Naive thymus-derived CD4-positive, alpha-beta T cell (primary cell): ENCODE measurements around the gene ARRDC5. TPM values are rescaled to one million over a fixed set of nuclear protein-coding genes. Genes with fewer than 3 reads are reported as not detected.
"Not testable (repeated sequence)": the region's sequence is repeated elsewhere in the genome, so short reads cannot be mapped to it uniquely, and the experiment has no call there.

Experiments
- ATAC-seq: fragments of 150-1000 bp; cut with Tn5 transposase; 2 replicates; pipeline ENCODE4 v1.10.0; 2021; ENCODE audit warnings: mild to moderate bottlenecking, moderate library complexity
- CTCF ChIA-PET: fragments of 350-600 bp; sonication (Branson Sonifier 250); formaldehyde crosslinking; loops from one replicate; lab custom pipeline; 2021; ENCODE audit warnings: antibody characterized with exemption; lab: Charles Lee
- POLR2A ChIA-PET: fragments of 350-600 bp; sonication (Branson Sonifier 250); formaldehyde crosslinking; loops from one replicate; lab custom pipeline; 2021; ENCODE audit warnings: antibody characterized with exemption, inconsistent platforms; lab: Charles Lee
- DNase-seq, 9 donors: peaks; one replicate each; pipeline versions ENCODE4 v3.0.0 to v3.0.0-alpha.2; 2020 to 2022; ENCODE audit warnings: mixed read lengths in 1 of 9
- H3K27ac ChIP-seq: one replicate; pipeline ENCODE4 v1.7.0; 2013; ENCODE audit warnings: mild to moderate bottlenecking, low read depth, low read length, moderate library complexity
- H3K27me3 ChIP-seq, 2 donors: one replicate each; pipeline ENCODE4 v1.7.0; 2013; ENCODE audit warnings: low read length in 2 of 2, mild to moderate bottlenecking in 2 of 2, moderate library complexity in 2 of 2; ENCODE audit not compliant: control insufficient read depth in 2 of 2, insufficient read depth in 2 of 2
- H3K36me3 ChIP-seq, 3 experiments: 1 replicate in 2 of 3; 2 replicates in 1 of 3; pipeline ENCODE4 v1.7.0; 2013; ENCODE audit warnings: low read length in 3 of 3, mild to moderate bottlenecking in 3 of 3, moderate library complexity in 1 of 3; ENCODE audit not compliant: insufficient read depth in 3 of 3, control insufficient read depth in 2 of 3
- H3K4me1 ChIP-seq, 2 donors: one replicate each; pipeline ENCODE4 v1.7.0; 2013; ENCODE audit warnings: low read length in 2 of 2, mild to moderate bottlenecking in 2 of 2, moderate library complexity in 1 of 2; ENCODE audit not compliant: control insufficient read depth in 2 of 2, insufficient read depth in 2 of 2
- H3K4me3 ChIP-seq: 2 replicates; pipeline ENCODE4 v1.7.0; 2013; ENCODE audit warnings: mild to moderate bottlenecking, low read length
- H3K9me3 ChIP-seq, 3 experiments: 1 replicate in 2 of 3; 2 replicates in 1 of 3; pipeline ENCODE4 v1.7.0; 2013; ENCODE audit warnings: low read length in 3 of 3; ENCODE audit not compliant: control insufficient read depth in 2 of 3
- H3K27ac Mint-ChIP-seq, 9 donors: one replicate each; pipeline ENCODE4 v1.8.0; 2020 to 2022; ENCODE audit warnings: mixed read lengths in 9 of 9, mild to moderate bottlenecking in 8 of 9, moderate library complexity in 5 of 9, inconsistent platforms in 2 of 9
- H3K27me3 Mint-ChIP-seq, 5 donors: one replicate each; pipeline ENCODE4 v1.8.0; 2021 to 2022; ENCODE audit warnings: mixed read lengths in 5 of 5, mild to moderate bottlenecking in 1 of 5
- H3K36me3 Mint-ChIP-seq, 5 donors: one replicate each; pipeline ENCODE4 v1.8.0; 2020 to 2022; ENCODE audit warnings: mixed read lengths in 5 of 5, mild to moderate bottlenecking in 3 of 5, inconsistent platforms in 1 of 5
- H3K4me1 Mint-ChIP-seq, 7 donors: one replicate each; pipeline ENCODE4 v1.8.0; 2020 to 2022; ENCODE audit warnings: mixed read lengths in 7 of 7, mild to moderate bottlenecking in 3 of 7, inconsistent platforms in 1 of 7
- H3K4me3 Mint-ChIP-seq, 10 donors: one replicate each; pipeline ENCODE4 v1.8.0; 2020 to 2022; ENCODE audit warnings: mild to moderate bottlenecking in 10 of 10, mixed read lengths in 10 of 10, moderate library complexity in 6 of 10, inconsistent platforms in 2 of 10
- H3K9me3 Mint-ChIP-seq, 11 donors: one replicate each; pipeline ENCODE4 v1.8.0; 2020 to 2022; ENCODE audit warnings: mixed read lengths in 11 of 11, mild to moderate bottlenecking in 4 of 11, inconsistent platforms in 1 of 11, moderate library complexity in 1 of 11
- intact Hi-C, 2 donors: fragments of 100-400 bp; cut with micrococcal nuclease; formaldehyde crosslinking; loops; one replicate each; pipeline ENCODE4 v1.15.1; 2023
- microRNA-seq: library from miRNA; unstranded; fragments of <30 nt; microRNA quantifications from one replicate; pipeline ENCODE4 v1.2.0, GENCODE V29; 2022; ENCODE audit warnings: borderline microRNAs expressed
- polyA plus RNA-seq, 2 donors: library from polyadenylated mRNA; unstranded; fragments of 300-500 nt; fragmentation: Illumina TruSeq; gene quantifications; one replicate each; pipeline ENCODE4 v1.2.3, GENCODE V29; 2021
- total RNA-seq, 6 experiments: library from RNA in 5 of 6; stranded (reverse) in 5 of 6; gene quantifications; 1 replicate in 5 of 6; 2 replicates in 1 of 6; pipeline ENCODE4 v1.2.3 and lab custom pipeline; 2021 to 2026

The ARRDC5 gene
- total and polyA plus RNA-seq, 7 experiments from 2014 or later: 2.7 to 28.6 (median 9.8) TPM

DNA sequence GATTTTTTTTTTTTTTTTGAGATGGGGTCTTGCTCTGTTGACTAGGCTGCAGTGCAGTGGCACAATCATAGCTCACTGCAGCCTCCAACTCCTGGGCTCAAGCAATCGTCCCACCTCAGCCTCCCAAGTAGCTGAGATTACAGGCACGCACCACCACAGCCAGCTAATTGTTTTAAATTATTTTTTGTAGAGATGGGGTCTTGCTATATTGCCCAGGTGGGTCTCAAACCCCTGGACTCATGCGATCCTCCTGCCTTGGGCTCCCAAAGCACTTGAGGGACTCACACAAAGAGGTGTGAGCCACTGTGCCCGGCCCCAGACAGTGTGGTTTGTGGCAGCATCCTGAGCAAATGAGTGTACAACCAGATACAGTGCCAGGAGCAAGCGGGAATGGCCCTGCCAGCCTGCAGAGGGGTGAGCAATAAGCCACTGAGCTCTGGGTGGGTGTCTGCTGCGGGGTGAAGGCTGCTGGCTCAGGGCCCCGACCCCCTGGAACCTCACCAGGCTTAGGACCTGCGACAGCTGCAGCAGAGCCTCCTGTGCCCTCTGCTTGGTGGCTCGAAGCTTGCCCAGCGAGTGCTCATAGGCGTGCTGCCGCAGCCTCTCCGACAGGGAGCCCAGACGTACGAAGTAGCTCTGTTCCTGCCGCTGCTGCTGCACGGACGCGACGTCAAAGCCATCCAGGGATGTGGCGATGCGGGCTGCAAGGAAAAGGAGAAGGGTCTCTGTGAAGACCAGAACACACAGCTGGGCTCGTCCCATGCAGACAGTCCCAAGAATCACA is 55.3 kb downstream of the ARRDC5 start:
- no peaks in the 10 kb centered on the region for H3K4me1 ChIP-seq
- H3K4me3 ChIP-seq: no peak overlapping the region
- POLR2A ChIA-PET: no interaction called here
- no peaks in the 10 kb centered on the region for H3K27me3 Mint-ChIP-seq
- H3K9me3 Mint-ChIP-seq: no peaks in the 10 kb centered on the region
- no peak overlapping the region for H3K27ac Mint-ChIP-seq
- peaks cover 0 to 20% (median 4%) of the 10 kb centered on the region in 5 donors for H3K36me3 Mint-ChIP-seq
- peaks cover 0 to 3% (median 0%) of the 10 kb centered on the region in 7 donors for H3K4me1 Mint-ChIP-seq
- DNase-seq (no peak), ATAC-seq (no peak)
- peaks cover 0 to 25% (median 0%) of the 10 kb centered on the region in 3 experiments for H3K36me3 ChIP-seq
- intact Hi-C loops: no loop called here
- no peak overlapping the region for H3K27ac ChIP-seq
- H3K4me3 Mint-ChIP-seq: no peak overlapping the region
- H3K27me3 ChIP-seq: no peaks in the 10 kb centered on the region
- H3K9me3 ChIP-seq: no peaks in the 10 kb centered on the region
- CTCF ChIA-PET: interaction anchor here (2.0 kb wide), 1 partner anchor 37 kb away, joined by 12 read pairs; no protein-coding TSS in a partner anchor

DNA sequence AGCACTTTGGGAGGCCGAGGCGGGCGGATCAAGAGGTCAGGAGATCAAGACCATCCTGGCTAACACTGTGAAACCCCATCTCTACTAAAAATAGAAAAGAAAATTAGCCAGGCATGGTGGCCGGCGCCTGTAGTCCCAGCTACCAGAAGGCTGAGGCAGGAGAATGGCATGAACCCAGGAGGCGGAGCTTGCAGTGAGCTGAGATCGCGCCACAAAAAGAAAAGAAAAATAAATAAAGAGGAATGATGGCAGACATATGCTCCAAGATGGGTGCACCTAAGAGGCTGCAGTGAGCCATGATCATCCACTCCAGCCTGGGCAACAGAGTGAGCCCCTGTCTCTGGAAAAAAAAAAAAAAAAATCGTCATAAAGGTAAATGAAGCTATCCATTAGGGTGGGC is 56.7 kb downstream of the ARRDC5 start:
- H3K9me3 ChIP-seq, intact Hi-C loops, H3K4me3 Mint-ChIP-seq, H3K4me1 Mint-ChIP-seq, H3K4me1 ChIP-seq, H3K27me3 Mint-ChIP-seq, H3K27me3 ChIP-seq, ATAC-seq, H3K4me3 ChIP-seq, H3K27ac ChIP-seq, DNase-seq, H3K9me3 Mint-ChIP-seq, H3K27ac Mint-ChIP-seq: not testable (repeated sequence)
- CTCF ChIA-PET: interaction anchor here (0.6 to 2.0 kb wide), 2 partner anchors 36 to 67 kb away, joined by 3 to 12 read pairs; no protein-coding TSS in a partner anchor
- H3K36me3 ChIP-seq: peaks cover 0 to 29% (median 0%) of the 10 kb centered on the region in 3 experiments
- H3K36me3 Mint-ChIP-seq: peaks cover 0 to 23% (median 4%) of the 10 kb centered on the region in 5 donors
- POLR2A ChIA-PET: interaction anchor here (0.6 kb wide), 1 partner anchor 754 kb away, joined by 3 read pairs; no protein-coding TSS in a partner anchor

DNA sequence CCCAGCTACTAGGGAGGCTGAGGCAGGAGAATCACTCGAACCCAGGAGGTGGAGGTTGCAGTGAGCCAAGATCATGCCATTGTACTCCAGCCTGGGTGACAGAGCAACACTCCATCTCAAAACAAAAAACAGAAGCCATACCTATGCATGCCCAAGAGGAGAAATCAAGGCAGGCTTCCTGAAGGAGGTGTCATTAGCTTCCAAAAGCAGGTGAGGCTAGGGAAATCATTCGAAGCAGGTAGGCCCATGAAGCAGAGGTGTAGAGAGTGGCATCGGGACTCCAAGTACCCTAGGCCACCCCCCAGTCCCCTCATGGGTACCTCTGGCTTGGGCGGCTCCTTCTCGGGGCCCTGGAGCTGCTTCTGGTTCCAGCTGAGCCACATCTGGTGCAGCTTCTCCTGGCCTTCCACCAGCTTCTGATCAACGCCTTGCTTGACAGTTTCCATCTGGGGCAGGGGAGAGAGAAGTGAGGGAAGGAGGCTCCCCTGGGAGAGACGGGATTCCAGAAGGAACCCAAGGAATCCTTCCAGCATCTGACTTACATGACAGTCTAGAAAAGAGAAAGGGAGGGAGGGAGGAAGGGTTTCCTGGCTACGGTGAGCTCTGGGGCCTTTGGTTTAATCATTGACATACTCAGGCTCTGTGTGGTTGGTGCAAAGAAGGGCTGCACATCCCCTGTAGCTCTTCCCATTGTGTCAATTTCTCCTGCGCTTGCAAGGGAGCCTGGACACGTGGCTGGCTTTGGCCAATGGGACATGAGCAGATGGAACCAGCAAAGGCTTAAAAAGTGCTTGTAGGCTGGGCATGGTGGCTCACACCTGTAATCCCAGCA is 58.1 kb downstream of the ARRDC5 start:
- H3K27me3 Mint-ChIP-seq: no peaks in the 10 kb centered on the region
- DNase-seq (no peak), ATAC-seq (no peak)
- H3K27ac Mint-ChIP-seq: no peak overlapping the region
- H3K4me3 Mint-ChIP-seq: no peak overlapping the region
- H3K36me3 ChIP-seq: peaks cover 0 to 30% (median 0%) of the 10 kb centered on the region in 3 experiments
- peaks cover 0 to 8% (median 0%) of the 10 kb centered on the region in 7 donors for H3K4me1 Mint-ChIP-seq
- H3K4me3 ChIP-seq: no peak overlapping the region
- CTCF ChIA-PET: interaction anchor here (1.2 kb wide), 1 partner anchor 34 kb away, joined by 3 read pairs; no protein-coding TSS in a partner anchor
- H3K9me3 Mint-ChIP-seq: no peaks in the 10 kb centered on the region
- H3K9me3 ChIP-seq: no peaks in the 10 kb centered on the region
- POLR2A ChIA-PET: no interaction called here
- no peaks in the 10 kb centered on the region for H3K27me3 ChIP-seq
- no peak overlapping the region for H3K27ac ChIP-seq
- intact Hi-C loops: no loop called here
- peaks cover 0 to 23% (median 6%) of the 10 kb centered on the region in 5 donors for H3K36me3 Mint-ChIP-seq
- no peaks in the 10 kb centered on the region for H3K4me1 ChIP-seq

GRCh38 chr19:4843647-4843965 is 59.1 kb downstream of the ARRDC5 start:
- no peaks in the 10 kb centered on the region for H3K27me3 ChIP-seq
- ChIA-PET CTCF (no interaction called here), POLR2A (no interaction called here)
- DNase-seq (no peak), ATAC-seq (no peak)
- H3K9me3 ChIP-seq: no peaks in the 10 kb centered on the region
- intact Hi-C loops: no loop called here
- H3K4me3 ChIP-seq: no peak overlapping the region
- Mint-ChIP-seq H3K27ac (no peak overlapping the region), H3K36me3 (peaks cover 0 to 27% (median 8%) of the 10 kb centered on the region in 5 donors), H3K27me3 (no peaks in the 10 kb centered on the region), H3K9me3 (no peaks in the 10 kb centered on the region), H3K4me1 (peaks cover 0 to 8% (median 0%) of the 10 kb centered on the region in 7 donors), H3K4me3 (no peak overlapping the region)
- no peaks in the 10 kb centered on the region for H3K4me1 ChIP-seq
- H3K36me3 ChIP-seq: peaks cover 0 to 37% (median 0%) of the 10 kb centered on the region in 3 experiments
- no peak overlapping the region for H3K27ac ChIP-seq

Small RNAs within 50 kb of the gene (microRNA-seq; reads per million reads assigned to microRNA genes)
- not detected for gene MIR4747

Other genes starting within 250 kb of the ARRDC5 start
- 10 to 100 TPM; 28.1 to 81.0 (median 32.1) TPM for gene MYDGF, start 232.6 kb downstream of the ARRDC5 start, total RNA-seq
- gene MYDGF, start 232.6 kb downstream of the ARRDC5 start, polyA plus RNA-seq: 100 to 1,000 TPM; 101 to 105 TPM
- gene DPP9, start 179.1 kb downstream of the ARRDC5 start, total RNA-seq: 10 to 100 TPM; 71.2 to 90.7 (median 81.4) TPM
- gene DPP9, start 179.1 kb downstream of the ARRDC5 start, polyA plus RNA-seq: 10 to 100 TPM; 16.4 to 32.9 TPM
- 10 to 100 TPM; 10.2 to 17.2 (median 14.4) TPM for gene FEM1A, start 111.2 kb downstream of the ARRDC5 start, total RNA-seq
- 1 to 10 TPM; 2.4 to 6.3 TPM for gene FEM1A, start 111.2 kb downstream of the ARRDC5 start, polyA plus RNA-seq
- gene TICAM1, start 71.2 kb downstream of the ARRDC5 start, total RNA-seq: 10 to 100 TPM; 12.5 to 28.4 (median 16.5) TPM
- 10 to 100 TPM in 1 of 2 donors, 1 to 10 TPM in 1; 3.8 to 14.3 TPM for gene TICAM1, start 71.2 kb downstream of the ARRDC5 start, polyA plus RNA-seq
- gene PLIN3, start 35.2 kb downstream of the ARRDC5 start, total RNA-seq: 10 to 100 TPM; 12.8 to 38.2 (median 32.0) TPM
- gene PLIN3, start 35.2 kb downstream of the ARRDC5 start, polyA plus RNA-seq: 10 to 100 TPM; 22.1 to 33.1 TPM
- gene UHRF1, start 6.6 kb upstream of the ARRDC5 start, total RNA-seq: 10 to 100 TPM in 1 of 5 experiments, 1 to 10 TPM in 1, under 1 TPM in 3; 0.08 to 94.0 (median 0.24) TPM
- under 1 TPM; 0.06 to 0.07 TPM for gene UHRF1, start 6.6 kb upstream of the ARRDC5 start, polyA plus RNA-seq
- 10 to 100 TPM; 45.8 to 78.0 (median 65.8) TPM for gene KDM4B, start 66.2 kb upstream of the ARRDC5 start, total RNA-seq
- 10 to 100 TPM in 1 of 2 donors, 1 to 10 TPM in 1; 8.1 to 15.6 TPM for gene KDM4B, start 66.2 kb upstream of the ARRDC5 start, polyA plus RNA-seq